GM21423 (cell line): ENCODE data around the gene KRT17.
"Not testable (repeated sequence)": the region's sequence is repeated elsewhere in the genome, so short reads cannot be mapped to it uniquely, and the experiment has no call there.

Experiments
- ATAC-seq: cut with Tn5 transposase; IDR thresholded peaks from one replicate; pipeline ENCODE4 v1.9.1; 2021; ENCODE audit warnings: mild to moderate bottlenecking, moderate library complexity; ENCODE audit not compliant: unreplicated experiment

The KRT17 gene

GRCh38 chr17:41599680-41600079 lies 24.7 kb downstream of the KRT17 start:
- no peak for ATAC-seq

GRCh38 chr17:41595585-41595984 lies 28.8 kb downstream of the KRT17 start:
- no peak for ATAC-seq

GRCh38 chr17:41594363-41594915 lies 29.9 kb downstream of the KRT17 start:
- no peak for ATAC-seq

GRCh38 chr17:41593306-41593981 lies 30.9 kb downstream of the KRT17 start:
- ATAC-seq: no peak

- no peak for ATAC-seq
These were observed 31.6 kb downstream of the KRT17 start for GRCh38 chr17:41592601-41593305.

- no peak for ATAC-seq
These were observed 35.1 kb downstream of the KRT17 start for GRCh38 chr17:41589301-41589700.

GRCh38 chr17:41588126-41588810 lies 36.1 kb downstream of the KRT17 start:
- ATAC-seq: no peak

- ATAC-seq: no peak
These were observed 37.4 kb downstream of the KRT17 start, which contains the start of gene KRT14 for GRCh38 chr17:41586863-41587495. KRT14 (minus strand) TSS chr17:41586895; CDS start chr17:41586834, 61 bp downstream.

- no peak for ATAC-seq
These were observed 38.9 kb downstream of the KRT17 start for GRCh38 chr17:41585301-41586056.

- not testable (repeated sequence) for ATAC-seq
These were observed 39.9 kb downstream of the KRT17 start for GRCh38 chr17:41584331-41584927.

- no peak for ATAC-seq
These were observed 40.9 kb downstream of the KRT17 start for GRCh38 chr17:41583137-41584127.

- not testable (repeated sequence) for ATAC-seq
These were observed 42.1 kb downstream of the KRT17 start for GRCh38 chr17:41582061-41582968.

GRCh38 chr17:41581366-41582060 lies 42.9 kb downstream of the KRT17 start:
- ATAC-seq: no peak

- ATAC-seq: no peak
These were observed 43.5 kb downstream of the KRT17 start for GRCh38 chr17:41580687-41581365.

GRCh38 chr17:41580244-41580575 lies 44.2 kb downstream of the KRT17 start:
- ATAC-seq: no peak

GRCh38 chr17:41579484-41580243 lies 44.7 kb downstream of the KRT17 start:
- no peak for ATAC-seq
